Keratinocyte (primary cell): Measurements from ENCODE around the gene GARNL3.

ENCODE experiments used
- CTCF ChIP-seq, 3 experiments: IDR thresholded peaks in 1 of 3; conservative IDR thresholded peaks in 1 of 3; optimal IDR thresholded peaks in 1 of 3; 2 replicates in 2 of 3; 3 replicates in 1 of 3; pipeline versions ENCODE3 to v1.5.1; 2011; ENCODE audit warnings: low read length in 3 of 3, mild to moderate bottlenecking in 3 of 3, moderate library complexity in 2 of 3, control low read depth in 1 of 3, inconsistent platforms in 1 of 3; ENCODE audit not compliant: insufficient read depth in 2 of 3; ENCODE audit errors: extremely low read depth in 1 of 3
- EZH2 ChIP-seq: IDR thresholded peaks from one replicate; pipeline ENCODE4 v1.6.1; 2012; ENCODE audit warnings: inconsistent platforms, mild to moderate bottlenecking, low read length, moderate library complexity

- TF ChIP-seq EZH2 = no peak
- TF ChIP-seq CTCF (optimal IDR thresholded peaks at IDR 0.05 in 1 of 3, IDR thresholded peaks at IDR 0.05 in 1 of 3, conservative IDR thresholded peaks at IDR 0.05 in 1 of 3; ENCODE audit: extremely low read depth in 1 of 3, insufficient read depth in 2 of 3, low read length in 3 of 3) = no peak
Observed at GRCh38 chr9:127253446-127253845, 11.1 kb upstream of the GARNL3 start.
